HFF-Myc (cell line): ENCODE measurements around the gene NME5.
"Not testable (repeated sequence)": the region's sequence is repeated elsewhere in the genome, so short reads cannot be mapped to it uniquely, and the experiment has no call there.

Experiments used
- DNase-seq: peaks from one replicate; pipeline ENCODE4 v3.0.0-alpha.2; 2011; ENCODE audit warnings: low read depth; ENCODE audit errors: extremely low read depth
- H3K4me3 ChIP-seq: replicated peaks from 2 replicates; pipeline ENCODE4 v1.5.1; 2011; ENCODE audit warnings: low read depth, mild to moderate bottlenecking, control low read depth, low read length
- CTCF ChIP-seq: IDR thresholded peaks from 2 replicates; pipeline ENCODE4 v1.5.1; 2012; ENCODE audit warnings: mild to moderate bottlenecking, low read depth, low read length, control low read depth; ENCODE audit errors: missing control alignments

The NME5 gene

GRCh38 chr5:138160706-138161105, 21.5 kb upstream of the NME5 start:
- DNase-seq, result no peak
- no peak overlapping the region for H3K4me3 ChIP-seq
- TF ChIP-seq CTCF, result no peak

GRCh38 chr5:138159666-138160065, 20.4 kb upstream of the NME5 start:
- no peak for DNase-seq
- no peak overlapping the region for H3K4me3 ChIP-seq
- no peak for TF ChIP-seq CTCF

GRCh38 chr5:138157626-138158025, 18.4 kb upstream of the NME5 start:
- no peak overlapping the region for H3K4me3 ChIP-seq
- TF ChIP-seq CTCF, result no peak
- no peak for DNase-seq

- H3K4me3 ChIP-seq, DNase-seq: not testable (repeated sequence)
Measured at GRCh38 chr5:138155977-138156376, 16.7 kb upstream of the NME5 start.

- no peak overlapping the region for H3K4me3 ChIP-seq
- TF ChIP-seq CTCF, result no peak
- DNase-seq, result no peak
Measured at GRCh38 chr5:138149530-138149929, 10.3 kb upstream of the NME5 start.

- peak; percentile 57 for DNase-seq
- H3K4me3 ChIP-seq, result no peak overlapping the region
- no peak for TF ChIP-seq CTCF
Measured at GRCh38 chr5:138148811-138149210, 9.6 kb upstream of the NME5 start.

GRCh38 chr5:138143578-138143977, 4.3 kb upstream of the NME5 start:
- DNase-seq, result not testable (repeated sequence)

GRCh38 chr5:138141734-138142133, 2.5 kb upstream of the NME5 start:
- no peak for TF ChIP-seq CTCF
- no peak for DNase-seq
- no peak overlapping the region for H3K4me3 ChIP-seq

More at GRCh38 chr5:138143578-138143977, 4.3 kb upstream of the NME5 start:
- H3K4me3 ChIP-seq, result not testable (repeated sequence)
